NCI-H526 (cell line): ENCODE data around the gene VPS9D1.

Source experiments
- DNase-seq, 2 experiments: peaks; one replicate each; lab custom pipeline; 2025; lab: John Stamatoyannopoulos, UW

Gene VPS9D1, protein sequence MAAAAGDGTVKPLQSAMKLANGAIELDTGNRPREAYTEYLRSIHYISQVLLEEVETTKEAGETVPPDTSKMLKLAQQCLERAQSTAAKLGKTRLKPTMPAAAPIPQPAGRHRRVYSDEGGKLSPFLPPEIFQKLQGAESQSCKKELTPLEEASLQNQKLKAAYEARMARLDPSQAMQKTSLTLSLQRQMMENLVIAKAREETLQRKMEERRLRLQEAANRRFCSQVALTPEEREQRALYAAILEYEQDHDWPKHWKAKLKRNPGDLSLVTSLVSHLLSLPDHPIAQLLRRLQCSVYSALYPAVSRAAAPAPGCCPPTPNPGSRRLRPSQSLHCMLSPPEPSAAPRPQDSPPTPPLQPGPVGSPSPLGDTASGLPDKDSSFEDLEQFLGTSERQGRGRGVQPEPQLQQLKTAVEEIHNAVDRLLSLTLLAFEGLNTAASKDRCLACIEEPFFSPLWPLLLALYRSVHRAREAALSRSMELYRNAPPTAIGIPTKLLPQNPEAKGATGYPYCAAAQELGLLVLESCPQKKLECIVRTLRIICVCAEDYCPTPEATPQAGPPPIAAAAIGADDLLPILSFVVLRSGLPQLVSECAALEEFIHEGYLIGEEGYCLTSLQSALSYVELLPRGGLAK

DNA sequence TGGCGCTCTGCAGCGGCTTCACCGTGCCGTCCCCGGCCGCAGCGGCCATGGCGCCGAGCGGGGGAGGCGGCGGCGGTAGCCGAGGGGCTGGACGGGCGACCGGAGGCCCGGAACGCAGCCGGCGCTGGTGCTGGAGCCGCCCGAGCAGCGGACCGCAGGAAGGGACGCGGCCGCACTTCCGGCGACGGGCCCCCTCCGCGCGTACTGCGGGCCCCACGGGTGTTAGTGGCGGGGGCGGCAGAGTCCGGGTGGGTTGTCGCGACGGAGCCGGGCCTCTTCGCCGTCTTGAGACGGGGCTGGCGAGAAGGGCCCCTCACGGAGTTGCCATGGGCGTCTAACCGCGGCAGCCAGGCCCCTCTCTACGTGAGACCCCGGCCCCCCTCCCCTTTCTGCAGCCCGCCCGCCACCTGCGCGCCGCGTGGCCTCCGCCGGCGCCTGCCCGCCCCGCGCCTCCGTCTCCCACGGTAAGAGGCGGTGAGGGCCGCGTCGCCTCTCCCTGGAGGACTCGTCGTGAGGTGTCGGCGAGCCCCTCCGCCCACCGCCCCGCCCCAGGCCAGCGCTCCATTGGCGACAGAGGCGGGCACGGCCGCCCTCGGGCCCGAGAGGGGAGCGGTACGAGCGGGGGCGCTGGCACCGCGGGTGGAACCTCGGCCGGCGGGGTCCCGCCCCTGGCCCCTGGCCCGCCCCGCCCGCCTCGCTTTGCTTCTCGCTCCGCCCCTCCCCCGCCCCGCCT is at the start of gene VPS9D1, which contains the start of gene ZNF276:
VPS9D1 (minus strand) TSS at position 86 of the 733 bp plus-strand sequence; CDS start at position 49, 37 bp downstream.
ZNF276 (plus strand) TSS at position 725 of the 733 bp plus-strand sequence. CDS start 104 bp downstream, outside the sequence.
- peak; percentile 23 to 85 for DNase-seq

DNA sequence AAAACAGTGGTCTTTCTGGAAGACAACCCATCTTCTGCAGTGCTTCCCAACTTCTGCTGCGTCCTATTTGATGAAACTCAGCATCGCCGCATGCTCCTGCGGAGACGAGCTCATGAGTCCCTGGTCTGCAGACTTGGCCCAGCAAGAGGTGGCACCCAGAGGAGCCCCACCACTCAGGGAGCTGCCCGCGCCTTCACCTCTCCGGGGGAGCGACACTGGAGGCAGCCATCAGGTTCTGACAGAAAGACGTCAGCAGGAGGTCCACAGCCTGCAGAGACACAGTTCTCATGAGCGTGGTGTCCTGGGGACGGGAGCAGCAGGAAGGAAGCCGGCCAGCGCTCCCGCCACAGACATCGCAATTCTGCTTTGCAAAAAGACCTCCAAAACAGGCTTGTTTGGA is 49.7 kb upstream of the VPS9D1 start:
- DNase-seq = no peak

- DNase-seq = no peak
These were observed 44.7 kb upstream of the VPS9D1 start for GRCh38 chr16:89765292-89765830.

- no peak for DNase-seq
These were observed 44.1 kb upstream of the VPS9D1 start for GRCh38 chr16:89764711-89765201.

DNA sequence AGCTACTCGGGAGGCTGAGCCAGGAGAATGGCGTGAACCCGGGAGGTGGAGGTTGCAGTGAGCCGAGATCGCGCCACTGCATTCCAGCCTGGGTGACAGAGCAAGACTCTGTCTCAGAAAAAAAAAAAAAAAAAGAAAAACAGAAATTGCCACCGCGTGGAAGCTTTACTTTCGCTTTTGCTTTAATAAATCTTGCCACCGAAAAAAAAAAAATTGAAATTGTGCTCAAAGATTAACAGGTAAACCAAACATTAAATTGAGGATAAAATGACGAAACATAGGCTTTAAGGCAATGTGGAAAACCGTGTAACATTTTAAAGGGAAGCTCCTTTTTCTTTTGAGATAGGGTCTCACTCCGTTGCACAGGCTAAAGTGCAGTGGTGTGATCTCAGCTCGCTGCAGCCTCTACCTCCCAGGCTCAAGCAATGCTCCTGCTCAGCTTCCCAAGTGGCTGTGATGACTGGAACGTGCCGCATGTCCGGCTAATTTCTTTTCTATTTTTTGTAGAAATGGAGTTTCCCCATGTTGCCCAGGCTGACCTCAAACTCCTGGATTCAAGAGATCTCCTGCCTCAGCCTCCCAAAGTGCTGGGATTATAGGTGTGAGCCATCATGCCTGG is 40.7 kb upstream of the VPS9D1 start:
- DNase-seq = no peak

DNA sequence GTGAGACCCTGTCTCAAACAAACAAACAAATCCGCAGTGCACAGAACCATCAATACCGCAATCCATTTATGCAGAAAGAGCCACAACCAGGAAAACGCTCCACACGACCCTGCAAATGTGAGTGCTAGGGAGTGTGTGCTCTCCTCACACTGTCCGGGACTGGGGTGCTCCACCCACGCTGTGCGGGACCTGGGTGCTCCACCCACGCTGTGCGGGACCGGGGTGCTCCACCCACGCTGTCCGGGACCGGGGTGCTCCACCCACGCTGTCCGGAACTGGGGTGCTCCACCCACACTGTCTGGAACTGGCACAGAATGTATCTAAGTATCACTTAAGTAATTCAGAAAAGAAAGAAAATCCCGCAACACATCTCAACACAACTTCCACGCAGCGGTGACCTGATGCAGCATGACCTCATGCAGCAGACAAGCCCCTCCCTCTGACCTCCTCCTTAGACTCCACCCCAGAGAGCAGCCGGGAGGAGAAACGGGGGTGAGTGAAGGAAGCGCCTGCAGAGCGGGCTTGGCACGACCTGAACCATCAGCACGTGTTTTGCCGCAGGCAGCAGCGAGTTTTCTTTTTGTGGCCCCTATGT is 39.1 kb upstream of the VPS9D1 start:
- no peak for DNase-seq

DNA sequence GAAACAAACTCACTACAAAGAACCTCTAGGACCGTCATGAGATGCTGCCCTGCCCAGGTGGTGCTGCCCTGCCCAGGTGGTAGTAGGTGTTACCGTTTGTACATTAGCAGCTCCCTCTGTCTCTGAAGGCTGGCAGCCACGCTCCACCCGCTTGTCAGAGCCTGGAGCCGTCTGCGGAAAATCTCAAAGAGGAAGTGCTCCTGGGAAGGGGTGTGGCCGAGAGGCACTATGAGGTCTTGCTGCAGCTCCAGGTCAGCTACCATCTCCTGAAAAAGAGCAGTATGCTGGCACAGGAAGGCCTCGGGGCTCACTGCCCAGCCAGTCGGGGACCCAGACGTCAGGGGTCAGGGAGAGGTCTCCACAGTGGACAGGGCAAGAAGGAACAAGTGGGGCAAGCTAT is 28.9 kb upstream of the VPS9D1 start:
- no peak for DNase-seq

DNA sequence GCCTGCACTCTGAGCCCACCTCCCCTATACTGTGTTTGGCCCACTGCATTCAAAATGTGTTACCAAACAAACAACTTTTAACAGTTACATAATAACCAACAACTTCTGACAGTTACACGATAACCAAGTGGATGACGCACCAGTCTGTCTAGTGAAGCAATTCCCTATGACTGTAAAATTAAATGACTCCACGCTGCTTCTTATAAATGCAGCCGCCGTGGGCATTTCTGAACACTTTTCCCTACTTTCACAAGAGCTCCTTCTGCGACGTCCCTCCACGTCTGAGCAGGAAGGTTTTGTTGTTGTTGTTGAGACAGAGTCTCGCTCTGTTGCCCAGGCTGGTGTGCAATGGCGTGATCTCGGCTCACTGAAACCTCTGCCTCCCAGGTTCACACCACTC is 28.2 kb upstream of the VPS9D1 start:
- DNase-seq = no peak

GRCh38 chr16:89748076-89748475 is 27.4 kb upstream of the VPS9D1 start:
- DNase-seq = no peak

- DNase-seq = no peak
These were observed 25.3 kb upstream of the VPS9D1 start for GRCh38 chr16:89746043-89746442.

GRCh38 chr16:89744813-89745212 is 24.1 kb upstream of the VPS9D1 start:
- DNase-seq = no peak

DNA sequence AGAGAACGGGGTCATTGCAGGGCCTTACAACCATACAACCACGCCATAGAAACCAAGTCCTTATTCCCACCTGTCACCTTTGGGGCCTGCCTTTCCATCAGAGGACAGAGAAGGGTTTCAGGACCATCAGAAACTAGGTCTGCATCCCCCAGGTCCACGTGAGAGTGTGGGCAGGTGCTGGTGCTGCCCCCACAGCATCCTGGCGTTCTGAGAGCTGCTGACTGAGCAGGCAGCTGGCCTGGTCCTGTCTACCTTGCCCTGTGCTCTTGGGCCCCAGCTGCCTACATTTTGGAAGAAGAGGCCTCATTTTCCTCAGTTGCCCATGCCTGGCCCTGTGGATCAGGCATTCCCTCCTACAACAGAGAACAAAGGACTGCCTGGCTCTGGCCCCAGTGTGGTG is 22.2 kb upstream of the VPS9D1 start:
- DNase-seq = no peak

GRCh38 chr16:89741342-89742014 is 20.8 kb upstream of the VPS9D1 start:
- DNase-seq = no peak

DNA sequence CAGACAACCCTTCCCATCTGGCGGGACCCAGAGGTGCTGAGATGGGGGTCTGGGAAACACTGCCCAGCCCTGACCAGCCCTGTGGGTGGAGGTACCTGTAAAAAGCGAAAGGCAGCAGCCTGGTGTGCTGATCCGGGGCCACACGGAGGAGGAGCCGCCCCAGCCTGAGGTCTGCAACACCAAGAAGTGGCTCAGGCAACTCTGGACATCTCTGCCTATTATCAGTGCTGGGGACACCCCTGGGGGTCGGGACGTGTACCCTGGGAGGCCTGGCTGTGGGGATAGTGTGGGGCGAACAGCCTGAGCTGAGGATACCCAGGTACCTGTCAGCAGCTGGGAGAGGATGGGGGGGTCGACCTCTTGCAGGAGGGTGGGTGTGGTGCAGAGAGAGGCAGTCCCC is 18.7 kb upstream of the VPS9D1 start:
- no peak for DNase-seq

GRCh38 chr16:89738538-89739317 is 18.0 kb upstream of the VPS9D1 start:
- no peak for DNase-seq

DNA sequence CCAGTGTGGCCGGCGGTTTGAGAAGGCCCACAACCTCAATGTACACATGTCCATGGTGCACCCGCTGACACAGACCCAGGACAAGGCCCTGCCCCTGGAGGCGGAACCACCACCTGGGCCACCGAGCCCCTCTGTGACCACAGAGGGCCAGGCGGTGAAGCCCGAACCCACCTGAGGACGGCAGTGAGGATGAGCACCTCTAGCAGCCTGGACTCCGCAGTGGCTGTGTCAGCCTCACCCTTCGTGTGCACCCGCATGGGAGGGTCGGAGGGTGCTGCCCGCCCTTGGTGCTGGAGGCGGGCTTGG is 17.3 kb upstream of the VPS9D1 start:
- no peak for DNase-seq

DNA sequence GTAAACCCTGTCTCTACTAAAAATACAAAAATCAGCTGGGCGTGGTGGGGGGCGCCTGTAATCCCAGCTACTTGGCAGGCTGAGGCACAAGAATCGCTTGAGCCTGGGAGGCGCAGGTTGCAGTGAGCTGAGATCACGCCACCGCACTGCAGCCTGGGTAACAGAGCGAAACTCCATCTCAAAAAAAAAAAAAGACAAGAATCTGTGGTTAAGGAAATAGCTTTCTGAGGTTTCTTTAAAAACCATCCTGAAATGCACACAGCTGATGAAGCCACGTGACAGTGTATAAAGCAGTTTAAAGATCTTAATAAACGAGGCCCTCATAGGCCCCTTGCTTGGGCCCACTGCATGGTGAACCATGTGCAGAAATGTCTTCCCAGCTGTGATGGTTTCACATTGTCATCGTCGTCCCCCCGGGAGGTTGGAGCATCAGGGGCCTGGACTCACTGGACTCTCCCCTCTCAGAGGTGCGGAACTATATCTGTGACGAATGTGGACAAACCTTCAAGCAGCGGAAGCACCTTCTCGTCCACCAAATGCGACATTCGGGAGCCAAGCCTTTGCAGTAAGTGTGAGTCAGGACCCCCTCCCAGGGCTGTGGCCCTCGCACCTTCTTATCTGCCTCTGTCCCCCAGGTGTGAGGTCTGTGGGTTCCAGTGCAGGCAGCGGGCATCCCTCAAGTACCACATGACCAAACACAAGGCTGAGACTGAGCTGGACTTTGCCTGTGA is 16.8 kb upstream of the VPS9D1 start:
- DNase-seq = no peak

GRCh38 chr16:89736554-89736953 is 15.9 kb upstream of the VPS9D1 start:
- DNase-seq = no peak

- no peak for DNase-seq
These were observed 13.1 kb upstream of the VPS9D1 start for GRCh38 chr16:89733792-89734191.

DNA sequence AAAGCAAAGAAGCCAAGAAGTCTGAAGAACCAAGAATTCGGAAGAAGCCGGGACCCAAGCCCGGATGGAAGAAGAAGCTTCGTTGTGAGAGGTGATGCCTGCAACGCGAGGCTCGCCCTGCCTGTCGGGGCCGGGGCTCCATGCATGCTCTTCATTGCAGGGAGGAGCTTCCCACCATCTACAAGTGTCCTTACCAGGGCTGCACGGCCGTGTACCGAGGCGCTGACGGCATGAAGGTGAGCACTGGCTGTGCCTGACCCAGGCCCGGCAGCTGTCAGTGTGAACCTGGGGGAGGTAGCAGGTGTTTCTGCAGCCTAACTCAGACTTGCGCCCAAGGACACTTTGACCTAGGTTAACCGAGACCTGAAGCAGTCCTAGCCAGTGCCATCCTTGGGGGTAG is 12.6 kb upstream of the VPS9D1 start:
- no peak for DNase-seq
